Activated gamma-delta T cell (primary cell): ENCODE data around the gene ANKRD10.

Experiments used
- DNase-seq: peaks from one replicate; lab custom pipeline; 2025; lab: John Stamatoyannopoulos, UW

ANKRD10 gene

GRCh38 chr13:110944968-110945927, 30.4 kb upstream of the ANKRD10 start:
- DNase-seq = no peak

DNA sequence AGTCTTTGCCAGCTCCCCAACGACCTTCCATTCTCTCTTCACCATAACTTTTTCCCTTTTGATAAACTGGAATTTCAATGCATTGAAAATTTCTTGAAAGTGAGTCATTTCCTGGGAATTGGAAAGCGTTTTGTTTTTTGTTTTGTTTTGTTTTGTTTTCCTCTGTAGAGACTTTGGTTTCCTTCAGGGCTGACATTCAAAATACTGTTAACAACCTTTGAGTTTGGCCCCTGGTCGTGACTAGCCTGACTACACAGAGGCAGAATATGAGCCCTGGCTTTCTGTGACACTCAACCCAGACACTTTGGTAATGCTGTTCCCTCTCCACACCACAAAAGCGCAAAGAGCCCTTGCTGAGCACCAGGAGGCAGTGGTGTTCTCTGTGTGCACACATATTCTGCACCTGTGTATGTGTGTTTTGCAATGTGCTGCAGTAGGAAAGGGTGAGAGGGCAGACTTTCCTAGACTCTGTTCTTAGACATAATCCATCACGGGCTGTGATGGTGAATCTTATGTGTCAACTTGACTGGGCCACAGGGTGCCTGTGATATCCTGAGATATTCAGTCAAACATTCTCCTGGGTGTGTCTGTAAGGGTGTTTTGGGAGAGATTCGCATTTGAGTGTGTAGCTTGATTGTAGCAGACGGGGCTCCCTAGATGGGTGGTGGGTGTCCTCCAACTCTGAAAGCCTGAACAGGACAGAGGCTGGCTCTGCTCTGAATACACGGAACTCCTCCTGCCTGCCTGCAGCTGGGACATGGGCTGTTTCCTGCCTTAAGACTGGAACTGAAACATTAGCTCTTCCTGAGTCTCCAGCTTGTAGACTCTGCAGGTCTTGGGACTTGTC, 29.5 kb upstream of the ANKRD10 start:
- DNase-seq = no peak

DNA sequence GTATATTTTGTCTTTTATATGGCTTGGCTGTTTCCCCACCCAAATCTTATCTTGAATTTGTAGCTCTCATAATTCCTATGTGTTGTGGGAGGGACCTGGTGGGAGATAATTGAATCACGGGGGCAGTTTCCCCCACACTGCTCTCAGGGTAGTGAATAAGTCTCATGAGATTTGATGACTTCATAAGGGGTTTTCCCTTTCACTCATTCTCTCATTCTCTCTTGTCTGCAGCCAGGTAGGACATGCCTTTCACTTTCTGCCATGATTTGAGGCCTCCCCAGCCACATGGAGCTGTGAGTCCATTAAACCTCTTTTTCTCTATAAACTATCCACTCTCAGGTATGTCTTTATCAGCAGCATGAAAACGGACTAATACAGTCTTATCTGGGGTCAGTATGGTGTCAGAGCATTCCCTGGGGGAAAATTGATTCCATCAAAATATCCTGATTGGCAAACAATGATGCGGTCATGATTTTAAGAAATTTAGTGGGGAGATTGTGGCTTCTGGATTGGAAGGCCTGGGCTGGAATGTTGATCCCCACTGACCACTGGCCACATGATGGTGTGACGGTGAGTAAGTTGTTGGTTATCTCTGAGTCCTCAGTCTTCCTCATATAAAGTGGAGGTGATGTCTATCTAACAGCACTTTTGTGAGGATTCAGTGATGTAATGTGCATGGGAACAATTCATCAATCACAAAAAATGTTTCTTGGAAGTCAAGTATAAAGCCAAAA, 27.5 kb upstream of the ANKRD10 start:
- DNase-seq = no peak

- DNase-seq = no peak
Measured at GRCh38 chr13:110938662-110939421, 24.0 kb upstream of the ANKRD10 start.

GRCh38 chr13:110937511-110938285, 22.8 kb upstream of the ANKRD10 start:
- DNase-seq = no peak

GRCh38 chr13:110936519-110936918, 21.6 kb upstream of the ANKRD10 start:
- DNase-seq = no peak

GRCh38 chr13:110932588-110932987, 17.7 kb upstream of the ANKRD10 start:
- DNase-seq = no peak

DNA sequence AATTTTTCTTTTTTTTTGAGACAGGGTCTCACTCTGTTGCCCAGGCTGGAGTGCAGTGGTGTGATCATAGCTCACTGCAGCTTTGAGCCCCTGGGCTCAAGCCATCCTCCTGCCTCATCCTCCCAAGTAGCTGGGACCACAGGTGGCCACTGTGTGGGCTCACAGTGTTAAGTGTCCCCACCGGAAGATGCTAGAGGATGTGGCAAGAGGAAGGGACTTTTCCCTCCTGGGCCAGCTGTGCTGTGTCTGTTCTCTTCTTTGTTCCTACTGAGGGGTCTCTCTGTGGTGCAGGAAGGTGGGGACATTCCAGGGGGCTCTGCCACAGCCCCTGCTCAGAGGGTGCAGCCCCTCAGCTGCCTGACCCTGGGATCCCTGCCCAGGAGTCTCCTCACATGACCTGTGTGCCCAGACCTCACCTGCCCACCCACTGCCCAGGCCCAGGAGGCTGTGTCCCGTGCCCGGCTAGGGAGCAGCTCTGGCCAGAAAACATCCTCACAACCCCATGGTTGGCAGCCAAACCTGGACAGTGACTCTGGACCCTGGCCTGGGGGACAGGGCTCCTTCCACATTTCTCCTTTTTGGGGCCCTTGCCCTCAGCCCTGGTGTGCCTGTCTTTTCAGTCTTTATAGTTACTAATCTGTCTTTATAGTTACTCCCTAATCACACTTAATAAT, 14.4 kb upstream of the ANKRD10 start:
- DNase-seq = no peak

DNA sequence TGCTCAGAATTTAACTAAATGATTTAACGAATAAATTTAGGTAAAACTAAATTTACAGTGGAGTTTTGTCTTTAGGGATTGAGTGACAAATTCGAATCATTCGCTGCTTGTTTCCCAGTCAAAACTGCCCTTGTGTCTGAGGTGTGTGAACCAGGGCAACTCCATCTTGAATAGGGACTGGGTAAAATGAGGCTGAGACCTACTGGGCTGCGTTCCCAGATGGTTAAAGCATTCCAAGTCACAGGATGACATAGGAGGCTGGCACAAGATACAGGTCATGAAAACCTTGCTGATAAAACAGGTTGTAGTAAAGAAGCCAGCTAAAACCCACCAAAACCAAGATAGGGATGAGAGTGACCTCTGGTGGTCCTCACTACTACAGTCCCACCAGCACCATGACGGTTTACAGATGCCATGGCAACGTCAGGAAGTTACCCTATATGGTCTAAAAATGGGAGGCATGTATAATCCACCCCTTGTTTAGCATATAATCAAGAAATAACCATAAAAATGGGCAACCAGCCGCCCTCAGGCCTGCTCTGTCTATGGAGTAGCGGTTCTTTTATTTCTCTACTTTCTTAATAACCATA, 10.2 kb upstream of the ANKRD10 start:
- no peak for DNase-seq

GRCh38 chr13:110924639-110924934, 9.7 kb upstream of the ANKRD10 start:
- no peak for DNase-seq

DNA sequence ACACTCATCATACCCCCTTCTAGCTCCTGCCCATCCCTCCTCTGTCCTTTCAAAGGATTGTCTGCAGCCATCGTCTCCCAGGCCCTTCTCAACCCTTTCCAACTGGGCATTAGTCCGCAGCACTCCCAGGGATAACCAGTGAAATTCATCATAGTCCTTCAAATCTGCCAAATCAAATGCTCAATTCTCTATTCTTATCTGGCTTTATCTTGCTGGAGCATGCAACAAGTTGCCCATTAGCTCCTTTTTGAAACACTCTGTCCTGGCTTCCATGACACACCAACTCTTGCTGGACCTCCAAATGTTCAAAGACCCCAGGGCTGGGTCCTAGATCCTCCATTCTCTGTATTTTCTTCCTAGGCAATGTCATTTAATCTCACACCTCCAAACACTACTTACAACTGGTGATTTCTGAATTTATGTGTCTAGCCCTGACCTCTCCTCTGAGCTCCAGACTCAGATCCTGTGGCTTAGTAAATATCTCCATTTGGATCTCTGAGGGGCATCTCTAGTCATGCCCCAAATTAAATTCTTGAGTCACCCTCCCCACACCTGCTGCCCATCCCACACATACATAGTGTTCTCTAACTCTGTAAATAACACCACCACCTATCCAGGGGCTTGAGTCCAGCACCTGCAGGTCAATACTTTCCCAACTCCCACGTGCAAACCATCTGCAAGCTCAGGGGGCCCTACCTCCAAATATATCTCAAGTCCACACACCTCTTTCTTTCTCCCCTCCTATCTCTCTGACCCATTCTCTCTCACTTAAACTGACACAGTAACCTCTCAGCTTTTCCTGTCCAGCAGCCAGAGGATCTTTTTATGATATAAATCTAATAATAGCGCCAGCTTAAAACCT, 9.1 kb upstream of the ANKRD10 start:
- no peak for DNase-seq

GRCh38 chr13:110923086-110923485, 8.2 kb upstream of the ANKRD10 start:
- DNase-seq = no peak

GRCh38 chr13:110922506-110922905, 7.6 kb upstream of the ANKRD10 start:
- DNase-seq = no peak

GRCh38 chr13:110921695-110922094, 6.8 kb upstream of the ANKRD10 start:
- DNase-seq = no peak

- DNase-seq = no peak
Measured at GRCh38 chr13:110921209-110921608, 6.3 kb upstream of the ANKRD10 start.

GRCh38 chr13:110920038-110920437, 5.2 kb upstream of the ANKRD10 start:
- no peak for DNase-seq

DNA sequence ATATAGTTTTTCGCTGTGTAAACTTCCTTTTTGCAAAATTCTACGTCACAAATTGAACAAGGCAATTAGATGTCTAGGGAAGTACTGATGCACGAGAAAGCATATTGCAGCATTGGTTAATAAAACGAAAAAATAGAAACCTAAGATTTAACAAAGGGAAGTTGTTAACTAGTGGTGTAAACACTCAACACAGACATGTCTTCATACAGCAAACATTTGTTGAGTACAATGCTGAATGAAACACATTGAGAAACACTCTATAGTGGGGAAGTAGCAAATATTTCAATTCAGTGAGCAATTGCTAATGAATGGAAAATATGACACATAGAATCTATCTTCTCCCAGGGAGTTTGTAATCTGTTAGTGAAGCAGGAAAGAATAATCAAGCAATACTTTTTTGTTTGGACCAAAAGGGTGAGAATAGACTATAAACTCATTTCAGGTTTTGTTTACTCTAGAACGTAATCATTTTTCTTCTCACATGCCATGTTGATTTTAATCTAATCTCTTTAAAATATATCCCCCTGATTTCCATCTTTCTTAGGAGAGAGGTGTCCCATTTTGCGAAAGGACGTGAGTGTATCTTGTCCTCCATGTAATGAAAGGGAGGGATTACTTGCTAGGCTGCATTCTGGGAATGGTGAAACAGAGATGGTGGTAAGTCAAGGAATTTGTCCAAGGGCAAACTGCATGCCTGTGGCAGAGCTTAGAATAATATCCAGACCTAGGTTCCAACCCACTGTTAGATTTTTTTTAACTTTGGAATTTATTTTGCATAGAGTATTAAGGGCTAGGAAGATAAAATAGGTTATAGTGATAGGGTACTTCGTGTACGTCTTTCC, 1.7 kb upstream of the ANKRD10 start:
- no peak for DNase-seq

GRCh38 chr13:110915874-110916206, 971 bp upstream of the ANKRD10 start:
- no peak for DNase-seq
